GM23338 (cell line): ENCODE results near the gene TPK1.

Experiments
- CREB1 ChIP-seq: fragments of 250-450 bp; sonication (Bioruptor Pico); IDR thresholded peaks from 2 replicates; pipeline ENCODE4 v1.5.0; 2020; ENCODE audit warnings: low read depth, mild to moderate bottlenecking, moderate library complexity
- EZH2 ChIP-seq: fragments of 200-600 bp; sonication (generic); IDR thresholded peaks from one replicate; pipeline ENCODE4 v1.8.0; 2017; ENCODE audit warnings: antibody characterized with exemption, mild to moderate bottlenecking, low read depth; ENCODE audit not compliant: unreplicated experiment
- EZH2phosphoT487 ChIP-seq: fragments of 200-600 bp; sonication (generic); IDR thresholded peaks from one replicate; pipeline ENCODE4 v1.8.1; 2018; ENCODE audit warnings: antibody characterized with exemption; ENCODE audit not compliant: unreplicated experiment
- JUNB ChIP-seq: IDR thresholded peaks from one replicate; pipeline ENCODE4 v1.6.1; 2016; ENCODE audit warnings: antibody characterized with exemption; ENCODE audit not compliant: unreplicated experiment
- POLR2AphosphoS5 ChIP-seq: IDR thresholded peaks from 2 replicates; pipeline ENCODE4 v1.6.1; 2016; ENCODE audit warnings: antibody characterized with exemption, low read depth
- STAT1 ChIP-seq: IDR thresholded peaks from one replicate; pipeline ENCODE4 v1.6.1; 2016; ENCODE audit warnings: antibody characterized with exemption; ENCODE audit not compliant: unreplicated experiment
- TF ChIP-seq, protein P1 (sequence below), 2 experiments: fragments of 200-600 bp in 1 of 2; sonication (generic) in 1 of 2; conservative IDR thresholded peaks; 2 replicates each; pipeline versions ENCODE4 v1.5.1 to v1.6.1; 2016 to 2017; ENCODE audit warnings: antibody characterized with exemption in 2 of 2, low read depth in 2 of 2, mild to moderate bottlenecking in 2 of 2, moderate library complexity in 1 of 2

DNA sequence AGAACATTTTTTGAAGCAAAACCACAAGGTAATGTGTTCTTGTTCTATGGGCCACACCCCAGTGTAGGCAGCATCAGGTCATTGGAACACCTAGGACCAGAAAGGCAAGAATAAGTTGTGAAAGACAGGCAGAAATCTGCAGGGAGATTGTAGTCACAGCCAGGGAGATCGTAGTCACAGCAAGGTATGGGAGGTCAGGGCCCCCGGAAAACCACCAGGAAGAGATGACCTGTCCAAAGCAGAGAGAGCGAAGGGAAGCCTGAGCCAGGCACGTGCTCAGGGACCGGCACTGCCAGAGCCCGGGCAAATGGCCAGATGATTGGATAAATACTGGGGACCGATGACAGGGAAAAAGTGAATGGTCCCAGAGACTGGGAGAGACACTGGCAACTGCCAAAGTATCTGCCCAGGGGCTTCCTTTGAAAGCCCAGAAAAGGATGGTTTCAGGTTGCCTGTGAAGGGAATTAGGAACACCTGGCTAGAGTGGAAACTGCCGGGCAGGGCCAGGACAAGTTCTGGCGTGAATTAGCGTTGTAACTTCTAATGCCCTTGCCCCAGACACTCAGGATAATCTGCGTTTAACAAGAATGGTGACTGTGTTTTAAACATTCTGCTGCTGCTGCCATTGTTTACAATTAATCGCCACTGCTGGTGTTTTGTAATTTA lies 428.5 kb downstream of the TPK1 start:
- TF ChIP-seq, protein P1, sequence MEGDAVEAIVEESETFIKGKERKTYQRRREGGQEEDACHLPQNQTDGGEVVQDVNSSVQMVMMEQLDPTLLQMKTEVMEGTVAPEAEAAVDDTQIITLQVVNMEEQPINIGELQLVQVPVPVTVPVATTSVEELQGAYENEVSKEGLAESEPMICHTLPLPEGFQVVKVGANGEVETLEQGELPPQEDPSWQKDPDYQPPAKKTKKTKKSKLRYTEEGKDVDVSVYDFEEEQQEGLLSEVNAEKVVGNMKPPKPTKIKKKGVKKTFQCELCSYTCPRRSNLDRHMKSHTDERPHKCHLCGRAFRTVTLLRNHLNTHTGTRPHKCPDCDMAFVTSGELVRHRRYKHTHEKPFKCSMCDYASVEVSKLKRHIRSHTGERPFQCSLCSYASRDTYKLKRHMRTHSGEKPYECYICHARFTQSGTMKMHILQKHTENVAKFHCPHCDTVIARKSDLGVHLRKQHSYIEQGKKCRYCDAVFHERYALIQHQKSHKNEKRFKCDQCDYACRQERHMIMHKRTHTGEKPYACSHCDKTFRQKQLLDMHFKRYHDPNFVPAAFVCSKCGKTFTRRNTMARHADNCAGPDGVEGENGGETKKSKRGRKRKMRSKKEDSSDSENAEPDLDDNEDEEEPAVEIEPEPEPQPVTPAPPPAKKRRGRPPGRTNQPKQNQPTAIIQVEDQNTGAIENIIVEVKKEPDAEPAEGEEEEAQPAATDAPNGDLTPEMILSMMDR (conservative IDR thresholded peaks at IDR 0.05; ENCODE audit: low read depth in 2 of 2) = no peak
- no peak for TF ChIP-seq STAT1
- TF ChIP-seq EZH2 = no peak
- TF ChIP-seq POLR2AphosphoS5 = no peak
- TF ChIP-seq CREB1 (CRISPR knock-in tag) = no peak
- TF ChIP-seq JUNB = no peak
- no peak for TF ChIP-seq EZH2phosphoT487
